Measurements from ENCODE around the gene ID2. TPM values are rescaled to one million over a fixed set of nuclear protein-coding genes. Genes with fewer than 3 reads are reported as not detected.

Gene ID2
- total and polyA plus RNA-seq, 2 donors (not counting 1 experiment from before 2014, with no cell fraction given): 15.0 to 25.9 TPM

GRCh38 chr2:8633186-8633734 is 48.6 kb upstream of the ID2 start:
- WGBS (ENCODE audit: insufficient coverage): 66% methylated on average over 7 of the region's 7 CpGs
- Histone ChIP-seq H3K36me3 (replicated peaks in 1 of 2; ENCODE audit: control extremely low read depth in 1 of 2, control insufficient read depth in 1 of 2, extremely low read depth in 1 of 2, insufficient read depth in 2 of 2, low read length in 1 of 2) (no peaks in the 10 kb centered on the region), H4K20me1 (ENCODE audit: control insufficient read depth, insufficient read depth, low read length, poor library complexity, severe bottlenecking) (no peaks in the 10 kb centered on the region), H3K4me1 (ENCODE audit: control insufficient read depth in 2 of 2, insufficient read depth in 2 of 2, low read length in 2 of 2) (peaks cover 7 to 16% of the 10 kb centered on the region in 2 donors), H3K9me3 (ENCODE audit: control extremely low read depth in 1 of 3, control insufficient read depth in 2 of 3, insufficient read depth in 1 of 3, low read length in 2 of 3) (no peaks in the 10 kb centered on the region), H3K27me3 (replicated peaks in 1 of 4; ENCODE audit: control extremely low read depth in 1 of 4, control insufficient read depth in 3 of 4, insufficient read depth in 4 of 4, low read length in 3 of 4) (no peaks in the 10 kb centered on the region), H3K9ac (ENCODE audit: low read length) (no peak overlapping the region), H3K79me2 (ENCODE audit: control insufficient read depth, insufficient read depth, low read length) (no peaks in the 10 kb centered on the region), H3K4me2 (replicated peaks; ENCODE audit: low read depth, low read length, poor library complexity, severe bottlenecking) (no peak overlapping the region), H2AFZ (ENCODE audit: insufficient read depth, low read depth, low read length, poor library complexity, severe bottlenecking) (no peak overlapping the region), H3K4me3 (ENCODE audit: control extremely low read depth in 1 of 5, extremely low read depth in 1 of 5, insufficient read depth in 1 of 5, low read depth in 2 of 5, low read length in 4 of 5) (no peak overlapping the region), H3K27ac (ENCODE audit: low read length in 2 of 2) (no peak overlapping the region)
- POLR2A ChIA-PET: no interaction called here
- Mint-ChIP-seq H3K27ac (no peak overlapping the region), H3K4me3 (no peak overlapping the region), H3K9me3 (ENCODE audit: insufficient read depth) (no peaks in the 10 kb centered on the region), H3K4me1 (peaks cover 19% of the 10 kb centered on the region), H3K27me3 (peaks cover 11% of the 10 kb centered on the region)
- TF ChIP-seq EZH2 (IDR thresholded peaks at IDR 0.05; ENCODE audit: borderline replicate concordance, insufficient read depth, low read depth, low read length, poor library complexity, severe bottlenecking) (no peak), CTCF (IDR thresholded peaks at IDR 0.05) (no peak)
- DNase-seq (no peak), ATAC-seq (ENCODE audit: low read depth) (no peak)
- intact Hi-C loops (cut with micrococcal nuclease): no loop called here
- CTCF ChIA-PET: no interaction called here

- no peaks in the 10 kb centered on the region for H3K36me3 ChIP-seq (replicated peaks in 1 of 2; ENCODE audit: control extremely low read depth in 1 of 2, control insufficient read depth in 1 of 2, extremely low read depth in 1 of 2, insufficient read depth in 2 of 2, low read length in 1 of 2)
- H3K79me2 ChIP-seq (ENCODE audit: control insufficient read depth, insufficient read depth, low read length): no peaks in the 10 kb centered on the region
- no peaks in the 10 kb centered on the region for H3K9me3 ChIP-seq (ENCODE audit: control extremely low read depth in 1 of 3, control insufficient read depth in 2 of 3, insufficient read depth in 1 of 3, low read length in 2 of 3)
- H3K4me3 Mint-ChIP-seq: no peak overlapping the region
- POLR2A ChIA-PET: no interaction called here
- H3K4me2 ChIP-seq (replicated peaks; ENCODE audit: low read depth, low read length, poor library complexity, severe bottlenecking): no peak overlapping the region
- no peaks in the 10 kb centered on the region for H3K9me3 Mint-ChIP-seq (ENCODE audit: insufficient read depth)
- DNase-seq: no peak
- no peak overlapping the region for H3K4me3 ChIP-seq (ENCODE audit: control extremely low read depth in 1 of 5, extremely low read depth in 1 of 5, insufficient read depth in 1 of 5, low read depth in 2 of 5, low read length in 4 of 5)
- peaks cover 4 to 11% of the 10 kb centered on the region in 2 donors for H3K4me1 ChIP-seq (ENCODE audit: control insufficient read depth in 2 of 2, insufficient read depth in 2 of 2, low read length in 2 of 2)
- no peak for ATAC-seq (ENCODE audit: low read depth)
- H3K27ac Mint-ChIP-seq: no peak overlapping the region
- whole genome bisulfite sequencing (ENCODE audit: insufficient coverage): 80% methylated on average over 14 of the region's 14 CpGs
- no peak for TF ChIP-seq CTCF (IDR thresholded peaks at IDR 0.05)
- no peak for TF ChIP-seq EZH2 (IDR thresholded peaks at IDR 0.05; ENCODE audit: borderline replicate concordance, insufficient read depth, low read depth, low read length, poor library complexity, severe bottlenecking)
- H4K20me1 ChIP-seq (ENCODE audit: control insufficient read depth, insufficient read depth, low read length, poor library complexity, severe bottlenecking): no peaks in the 10 kb centered on the region
- H3K27me3 Mint-ChIP-seq: peaks cover 12% of the 10 kb centered on the region
- no peak overlapping the region for H2AFZ ChIP-seq (ENCODE audit: insufficient read depth, low read depth, low read length, poor library complexity, severe bottlenecking)
- CTCF ChIA-PET: no interaction called here
- H3K9ac ChIP-seq (ENCODE audit: low read length): no peak overlapping the region
- no peak overlapping the region for H3K27ac ChIP-seq (ENCODE audit: low read length in 2 of 2)
- no peaks in the 10 kb centered on the region for H3K27me3 ChIP-seq (replicated peaks in 1 of 4; ENCODE audit: control extremely low read depth in 1 of 4, control insufficient read depth in 3 of 4, insufficient read depth in 4 of 4, low read length in 3 of 4)
- intact Hi-C loops (cut with micrococcal nuclease): no loop called here
- H3K4me1 Mint-ChIP-seq: peaks cover 14% of the 10 kb centered on the region
Measured at GRCh38 chr2:8633735-8634313, 48.0 kb upstream of the ID2 start.

Measured in B cell (primary cell).